PC-3 (cell line): ENCODE measurements around the gene ANKRD9. TPM values are rescaled to one million over a fixed set of nuclear protein-coding genes. Genes with fewer than 3 reads are reported as not detected.

Experiments used
- ATAC-seq: fragments of 200-7000 bp; cut with Tn5 transposase; 2 replicates; pipeline ENCODE4 v1.9.1; 2020; ENCODE audit warnings: mild to moderate bottlenecking, moderate library complexity
- BruUV-seq: library from RNA; stranded (reverse); fragments of 400-500 nt; replicated peaks from 2 replicates; lab custom pipeline; 2021; lab: Mats Ljungman, UMichigan
- CTCF ChIA-PET: fragments of 300-600 bp; sonication (Branson Sonifier 250); formaldehyde crosslinking; loops from one replicate; lab custom pipeline; 2022; ENCODE audit warnings: antibody characterized with exemption; lab: Charles Lee
- POLR2A ChIA-PET: fragments of 300-600 bp; sonication (Branson Sonifier 250); formaldehyde crosslinking; loops from one replicate; lab custom pipeline; 2022; ENCODE audit warnings: antibody characterized with exemption; ENCODE audit not compliant: unreplicated experiment; lab: Charles Lee
- DNase-seq: peaks from one replicate; pipeline ENCODE4 v3.0.0-alpha.2; 2015
- H2AFZ ChIP-seq: fragments of 300-600 bp; sonication (generic); 2 replicates; pipeline ENCODE4 v1.6.0; 2016; ENCODE audit warnings: antibody characterized with exemption, low read length
- H3F3A ChIP-seq: fragments of 300-600 bp; sonication (generic); one replicate; pipeline ENCODE4 v1.6.0; 2017; ENCODE audit warnings: antibody characterized with exemption, low read length, control low read depth, mild to moderate bottlenecking; ENCODE audit not compliant: unreplicated experiment
- H3K27ac ChIP-seq: fragments of 300-600 bp; sonication (generic); 2 replicates; pipeline ENCODE4 v1.5.1; 2016; ENCODE audit warnings: mild to moderate bottlenecking, low read length
- H3K27me3 ChIP-seq: fragments of 300-600 bp; sonication (generic); 2 replicates; pipeline ENCODE4 v1.6.1; 2016; ENCODE audit warnings: low read length, mixed read lengths
- H3K36me3 ChIP-seq: fragments of 300-600 bp; sonication (generic); 2 replicates; pipeline ENCODE4 v1.6.1; 2016; ENCODE audit warnings: low read depth, mixed run types, low read length, mixed read lengths
- H3K4me1 ChIP-seq: fragments of 300-600 bp; sonication (generic); 2 replicates; pipeline ENCODE4 v1.5.1; 2016; ENCODE audit warnings: low read length; ENCODE audit not compliant: insufficient read depth
- H3K4me2 ChIP-seq: fragments of 300-600 bp; sonication (generic); 2 replicates; pipeline ENCODE4 v1.6.0; 2016; ENCODE audit warnings: low read length
- H3K4me3 ChIP-seq: fragments of 300-600 bp; sonication (generic); 2 replicates; pipeline ENCODE4 v1.5.1; 2016; ENCODE audit warnings: mild to moderate bottlenecking, low read length, mixed read lengths
- H3K79me2 ChIP-seq: fragments of 300-600 bp; sonication (generic); 2 replicates; pipeline ENCODE4 v1.6.1; 2017; ENCODE audit warnings: low read length, mixed read lengths
- H3K9ac ChIP-seq: fragments of 300-600 bp; sonication (generic); 2 replicates; pipeline ENCODE4 v1.6.0; 2016; ENCODE audit warnings: mild to moderate bottlenecking, low read length
- H3K9me2 ChIP-seq: fragments of 300-600 bp; sonication (generic); replicated peaks from 2 replicates; pipeline ENCODE4 v1.6.1; 2016; ENCODE audit warnings: mixed run types, low read length, mixed read lengths
- H3K9me3 ChIP-seq: fragments of 300-600 bp; sonication (generic); 2 replicates; pipeline ENCODE4 v1.6.1; 2016; ENCODE audit warnings: low read length, mixed read lengths
- H4K20me1 ChIP-seq: fragments of 300-600 bp; sonication (generic); 2 replicates; pipeline ENCODE4 v1.6.1; 2016; ENCODE audit warnings: low read length, mixed read lengths
- CTCF ChIP-seq: fragments of 300-600 bp; sonication (generic); conservative IDR thresholded peaks from 2 replicates; pipeline ENCODE4 v1.5.1; 2017; ENCODE audit warnings: antibody characterized with exemption, low read depth, mild to moderate bottlenecking, low read length
- EZH2 ChIP-seq: fragments of 300-600 bp; sonication (generic); IDR thresholded peaks from one replicate; pipeline ENCODE4 v1.6.1; 2017; ENCODE audit warnings: antibody characterized with exemption, mild to moderate bottlenecking, low read length; ENCODE audit not compliant: unreplicated experiment
- EZH2phosphoT487 ChIP-seq: fragments of 300-600 bp; sonication (generic); IDR thresholded peaks from 2 replicates; pipeline ENCODE4 v1.6.1; 2018; ENCODE audit warnings: mild to moderate bottlenecking, antibody characterized with exemption, low read length, borderline replicate concordance
- intact Hi-C: fragments of 100-400 bp; cut with micrococcal nuclease; formaldehyde crosslinking; loops from 2 replicates; pipeline ENCODE4 v1.9.0; 2023
- total RNA-seq: library from RNA; depleted of rRNA; stranded (reverse); fragments of >200 nt; gene quantifications from 2 replicates; pipeline ENCODE4 v1.2.3, GENCODE V29; 2014

Gene ANKRD9
- total RNA-seq, 1 experiment from 2014 or later = 52.6 TPM

GRCh38 chr14:102530828-102531478 lies 21.4 kb upstream of the ANKRD9 start:
- Histone ChIP-seq H3K27me3 (no peaks in the 10 kb centered on the region), H3K27ac (peak overlapping the region; percentile 45), H3K9me3 (no peaks in the 10 kb centered on the region), H4K20me1 (no peaks in the 10 kb centered on the region), H3K79me2 (no peaks in the 10 kb centered on the region), H3F3A (no peaks in the 10 kb centered on the region), H3K9me2 (no peaks in the 10 kb centered on the region), H3K36me3 (no peaks in the 10 kb centered on the region), H3K9ac (no peak overlapping the region), H3K4me1 (peaks cover 31% of the 10 kb centered on the region), H3K4me3 (no peak overlapping the region), H2AFZ (peak overlapping the region; percentile 27; the same call in 1 of the 2 replicates), H3K4me2 (no peak overlapping the region)
- peak; percentile 30 for ATAC-seq
- DNase-seq = peak; percentile 41
- TF ChIP-seq EZH2phosphoT487 = no peak
- TF ChIP-seq EZH2 = no peak
- no peak for TF ChIP-seq CTCF
- CTCF ChIA-PET = interaction anchor here (0.6 to 0.8 kb wide), 2 partner anchors 49 to 208 kb away, joined by 3 to 4 read pairs; no protein-coding TSS in a partner anchor
- POLR2A ChIA-PET = interaction anchor here (0.6 kb wide), 1 partner anchor 124 kb away, joined by 3 read pairs; no protein-coding TSS in a partner anchor
- BruUV-seq = TSS peak; percentile 14
- intact Hi-C loops = no loop called here

- H3K9ac ChIP-seq = peak overlapping the region; percentile 84; the same call in 1 of the 2 replicates
- CTCF ChIA-PET = no interaction called here
Measured at GRCh38 chr14:102528431-102529170, 19.0 kb upstream of the ANKRD9 start.

More at GRCh38 chr14:102528431-102529170, 19.0 kb upstream of the ANKRD9 start:
- intact Hi-C loops = no loop called here
- Histone ChIP-seq H3K9me2 (no peaks in the 10 kb centered on the region), H3K27me3 (no peaks in the 10 kb centered on the region), H3F3A (no peaks in the 10 kb centered on the region), H3K4me2 (no peak overlapping the region), H3K4me1 (peaks cover 43% of the 10 kb centered on the region), H3K36me3 (no peaks in the 10 kb centered on the region), H3K27ac (peak overlapping the region; percentile 89), H3K79me2 (no peaks in the 10 kb centered on the region), H3K9me3 (no peaks in the 10 kb centered on the region), H2AFZ (no peak overlapping the region), H3K4me3 (no peak overlapping the region), H4K20me1 (no peaks in the 10 kb centered on the region)
- TF ChIP-seq CTCF (no peak), EZH2 (no peak), EZH2phosphoT487 (no peak)
- POLR2A ChIA-PET = interaction anchor here (0.6 kb wide), 3 partner anchors 125 to 719 kb away, joined by 4 to 5 read pairs (median 4); no protein-coding TSS in a partner anchor
- DNase-seq = no peak
- ATAC-seq = no peak
- BruUV-seq = no TSS peak
